Stimulated activated CD4-positive, alpha-beta T cell treated with anti-CD3 and anti-CD28 coated beads, TNF-alpha, amount 100 ng/mL, for 48 hours (primary cell): ENCODE measurements around the gene RAP2A.

Source experiments
- DNase-seq, 3 donors: peaks; one replicate each; pipeline ENCODE4 v3.0.0-alpha.2; 2020; ENCODE audit warnings: low read depth in 3 of 3

RAP2A gene

DNA sequence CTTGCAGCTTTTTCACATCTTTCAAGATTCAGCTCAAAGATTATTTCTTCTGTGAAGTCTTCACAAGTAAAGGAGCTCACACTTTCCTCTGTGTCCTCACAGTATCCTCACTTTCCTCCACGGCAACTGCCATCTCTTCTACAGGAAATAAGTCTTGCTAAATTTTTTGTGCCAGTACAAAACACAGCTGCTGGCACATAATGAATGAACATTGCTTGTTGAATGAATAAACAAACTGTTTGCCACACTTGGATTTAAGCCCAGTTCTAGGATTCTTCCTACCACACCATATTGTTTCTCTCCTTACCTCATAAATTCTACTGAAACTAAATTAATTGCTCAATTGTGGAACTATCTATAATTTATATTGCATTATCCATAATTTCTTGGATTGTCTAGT, 59.5 kb downstream of the RAP2A start:
- DNase-seq = no peak

DNA sequence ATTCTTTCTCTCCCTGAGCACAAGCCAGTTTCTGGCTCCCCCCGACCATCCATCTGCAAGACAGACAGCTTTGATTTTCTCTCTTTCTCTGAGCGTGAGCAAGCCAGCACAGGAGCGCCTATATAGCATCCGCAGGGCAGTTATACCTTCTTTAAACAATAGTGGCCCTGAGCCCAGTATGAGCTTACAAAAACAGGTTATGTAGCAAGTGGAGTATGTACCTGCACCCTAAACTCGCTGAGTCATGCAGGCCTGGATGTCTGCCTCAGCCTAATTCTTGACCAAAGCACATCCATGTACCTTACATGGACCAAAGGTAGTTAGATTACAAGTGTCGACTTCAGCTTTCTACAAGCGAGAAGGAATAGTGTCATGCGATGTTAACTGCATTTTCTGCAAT, 61.7 kb downstream of the RAP2A start:
- no peak for DNase-seq

DNA sequence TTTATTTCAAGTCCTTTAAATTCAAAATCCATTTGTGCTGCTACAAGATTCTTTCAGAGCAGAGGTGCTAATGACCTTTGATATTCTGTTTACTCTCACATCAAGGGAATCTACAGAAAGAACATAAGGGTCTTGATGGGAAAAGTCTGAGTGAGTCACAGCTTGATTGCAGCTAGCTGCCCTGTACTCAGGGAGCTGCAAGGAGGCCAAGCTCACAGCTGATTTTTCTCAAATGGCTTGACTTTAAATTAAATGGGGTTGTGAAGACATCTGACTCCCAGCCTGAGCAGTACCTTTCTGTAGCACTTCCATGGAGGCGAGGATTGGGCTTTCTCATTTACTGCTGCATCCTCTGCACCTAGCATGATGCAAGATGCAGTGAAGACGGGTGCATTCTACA, 62.5 kb downstream of the RAP2A start:
- no peak for DNase-seq

DNA sequence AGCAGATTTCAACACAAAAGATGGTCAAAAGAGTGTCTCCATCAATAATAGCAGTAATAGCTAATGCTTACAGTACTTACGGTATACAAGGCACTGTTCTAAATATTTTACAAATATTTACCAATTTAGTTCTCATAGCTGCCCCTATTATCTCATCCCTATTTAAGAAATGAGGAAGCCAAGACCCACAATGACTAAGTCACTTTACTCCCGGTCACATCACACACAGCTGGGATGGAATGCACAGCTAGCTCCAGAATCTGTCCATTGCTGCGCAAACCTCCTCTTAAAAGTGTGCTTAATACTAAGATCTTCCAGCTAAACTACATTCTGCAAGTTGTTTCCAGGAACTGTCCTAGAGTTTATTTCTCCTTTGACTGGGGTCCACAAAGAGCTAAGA, 63.4 kb downstream of the RAP2A start:
- no peak for DNase-seq

DNA sequence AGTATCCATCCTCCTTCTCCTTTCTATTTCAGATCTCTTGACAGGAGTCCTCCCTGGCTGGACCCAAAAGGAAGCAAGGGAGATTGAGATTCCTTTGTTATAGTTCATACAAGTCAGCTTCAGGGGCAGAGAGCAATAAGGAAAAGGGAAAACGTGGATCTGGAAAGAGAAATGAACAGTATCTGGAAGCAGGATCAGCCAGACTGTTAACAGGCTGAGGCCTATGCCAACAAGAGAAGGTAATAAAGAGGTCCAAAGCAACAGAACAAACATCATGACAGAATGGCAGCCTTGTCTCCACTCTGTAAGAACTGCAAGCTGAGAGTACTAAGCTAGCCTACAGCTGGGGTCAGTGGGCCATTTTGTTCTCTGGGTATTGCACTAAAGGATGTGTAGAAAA, 64.5 kb downstream of the RAP2A start:
- DNase-seq = no peak

DNA sequence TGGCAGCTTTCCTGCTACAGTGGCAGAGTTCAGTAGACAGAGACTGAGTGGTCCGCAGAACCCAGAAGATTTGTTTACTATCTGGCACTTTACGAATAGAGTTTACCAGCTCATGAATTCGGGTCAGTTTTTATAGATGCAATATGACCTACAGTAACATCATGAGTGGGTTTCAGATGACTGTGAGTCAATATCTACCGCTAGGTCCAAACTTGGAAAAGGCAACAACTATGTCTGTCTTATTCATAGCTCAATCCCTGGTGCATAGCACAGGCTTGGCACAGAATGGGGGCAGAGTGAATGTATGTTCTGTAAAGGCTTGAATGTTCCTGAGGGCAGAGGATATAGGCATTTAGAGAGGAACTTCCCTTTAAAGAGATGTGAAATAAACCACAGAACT, 65.2 kb downstream of the RAP2A start:
- DNase-seq = no peak

DNA sequence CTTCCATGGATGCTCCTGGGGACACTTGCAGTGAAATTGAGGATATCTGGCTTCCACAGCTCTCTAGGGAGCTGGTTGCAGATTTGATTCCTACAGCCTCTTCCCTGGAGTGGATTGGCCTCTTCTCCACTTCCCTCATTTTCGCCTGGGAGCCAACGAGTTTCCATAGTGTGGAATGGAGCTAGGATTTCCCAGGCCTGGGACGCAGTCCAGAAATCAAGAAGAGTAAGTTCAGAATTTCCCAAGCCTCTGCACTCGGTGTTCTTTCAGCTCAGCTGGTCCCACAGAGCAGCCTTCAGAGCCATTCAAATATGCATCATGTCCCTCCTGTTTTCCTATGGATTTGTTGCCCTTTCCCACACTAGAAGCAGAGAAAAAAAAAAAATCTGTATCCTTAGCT, 68.2 kb downstream of the RAP2A start:
- DNase-seq = no peak

DNA sequence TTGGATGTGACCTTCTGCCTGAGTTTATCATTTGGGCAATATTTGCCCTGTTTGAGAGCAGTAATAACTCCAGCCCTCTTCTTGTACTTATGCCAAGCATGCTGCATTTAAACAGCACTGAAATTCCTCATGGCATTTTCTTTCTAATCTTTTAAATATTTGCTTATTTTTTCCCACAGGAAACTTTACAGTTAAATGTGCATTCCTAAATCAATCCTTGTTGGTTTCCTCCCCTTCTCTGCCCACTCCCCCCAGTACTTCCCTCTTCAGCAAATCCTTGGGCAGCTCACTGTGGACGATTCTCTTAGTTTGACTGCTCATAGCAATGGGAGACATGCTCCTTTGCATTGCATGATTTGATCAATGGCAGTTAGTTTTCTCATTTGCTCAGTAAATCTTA, 68.7 kb downstream of the RAP2A start:
- no peak for DNase-seq

DNA sequence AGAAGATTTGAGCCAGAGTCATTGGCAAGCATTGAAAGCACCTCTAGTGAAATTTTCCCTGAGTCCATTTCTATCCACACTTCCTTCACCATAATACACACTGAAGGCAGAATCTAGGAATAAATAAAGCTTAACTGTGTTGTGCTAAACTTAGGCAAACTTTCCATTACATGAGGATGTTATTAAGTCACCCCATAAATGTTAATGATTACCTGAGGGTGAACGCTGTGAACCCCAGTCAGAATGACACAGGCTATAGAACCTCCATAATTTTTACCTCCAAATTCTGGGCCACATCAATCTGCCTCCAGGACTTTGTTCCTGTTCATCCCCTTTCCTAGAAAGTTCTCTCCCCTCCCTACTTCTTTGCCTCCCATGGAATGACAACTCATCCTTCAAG, 71.0 kb downstream of the RAP2A start:
- DNase-seq = no peak

DNA sequence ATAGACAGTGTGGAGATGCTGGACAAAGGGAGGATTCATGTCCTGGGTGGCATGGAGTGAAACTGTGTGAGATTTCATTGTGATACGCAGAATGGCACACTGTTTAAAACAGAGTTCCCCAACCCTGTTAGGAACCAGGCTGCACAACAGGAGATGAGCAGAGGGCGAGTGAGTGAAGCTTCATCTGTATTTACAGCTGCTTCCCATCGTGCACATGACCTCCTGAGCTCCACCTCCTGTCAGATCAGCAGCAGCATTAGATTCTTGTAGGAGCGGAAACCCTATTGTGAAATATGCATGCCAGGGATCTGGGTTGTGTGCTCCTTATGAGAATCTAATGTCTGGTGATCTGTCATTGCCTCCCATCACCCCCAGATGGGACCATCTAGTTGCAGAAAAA, 72.5 kb downstream of the RAP2A start:
- no peak for DNase-seq

DNA sequence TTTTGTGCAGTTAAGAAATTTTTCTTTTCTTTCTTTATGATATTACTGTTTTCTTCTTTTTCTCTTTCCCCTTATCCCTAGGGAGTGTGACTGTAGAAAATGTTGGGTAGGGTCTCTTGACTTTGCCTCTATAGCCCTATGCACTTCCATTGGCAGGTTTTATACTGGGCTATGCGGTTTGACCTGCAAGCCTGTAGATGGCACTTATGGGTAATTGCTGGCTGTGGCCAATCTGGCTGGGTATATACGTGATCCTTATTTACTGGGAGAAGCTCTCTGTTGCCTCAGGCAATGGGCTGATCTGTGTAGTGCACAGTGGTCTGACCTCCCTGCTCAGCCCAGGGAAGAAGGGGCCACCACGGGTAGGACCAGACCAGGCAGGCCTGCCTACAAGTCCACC, 78.8 kb downstream of the RAP2A start:
- no peak for DNase-seq

DNA sequence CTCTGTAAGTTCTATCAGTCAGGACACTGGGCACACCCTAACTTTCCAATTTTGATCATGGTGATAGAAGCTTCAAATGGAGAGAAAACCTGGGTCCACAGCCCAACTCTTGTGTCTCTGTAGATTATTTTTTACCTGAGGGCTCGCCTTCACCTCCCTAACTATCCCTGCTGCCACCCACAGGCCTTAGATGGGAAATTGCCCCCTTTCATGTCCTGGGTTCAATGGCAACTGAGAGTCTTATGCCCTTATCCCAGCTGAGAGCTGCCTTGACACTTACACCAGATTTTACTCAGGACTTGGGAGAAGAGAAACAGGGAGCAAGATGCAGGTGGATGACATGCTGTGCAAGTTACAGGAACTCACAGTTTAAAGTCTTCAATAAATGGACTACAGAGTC, 81.7 kb downstream of the RAP2A start:
- DNase-seq = no peak

DNA sequence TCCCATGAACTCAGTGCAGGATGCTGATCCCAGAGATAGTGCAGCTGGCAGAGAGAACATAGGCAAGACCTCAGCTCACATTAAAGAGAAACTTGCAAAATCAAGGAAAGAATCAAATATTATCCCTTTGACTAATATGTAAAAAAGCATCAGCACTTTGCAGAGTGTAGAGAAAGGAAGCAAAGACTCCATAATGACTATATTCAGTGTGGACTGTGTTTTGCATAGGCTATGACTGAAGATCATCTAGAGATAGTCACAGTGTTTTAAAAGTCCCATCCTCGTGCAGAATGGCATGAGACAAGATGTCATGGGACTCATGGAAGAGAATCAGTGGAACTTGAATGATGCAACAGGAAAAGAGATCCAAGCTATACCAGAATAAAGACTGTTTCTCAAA, 84.0 kb downstream of the RAP2A start:
- no peak for DNase-seq
